ENCODE results near the gene TSBP1. TPM values are rescaled to one million over a fixed set of nuclear protein-coding genes. Genes with fewer than 3 reads are reported as not detected.

Gene TSBP1
- total RNA-seq, 2 experiments from 2014 or later: not detected

GRCh38 chr6:32340242-32340641 is 31.5 kb downstream of the TSBP1 start:
- CTCF ChIA-PET (ENCODE audit: unreplicated experiment): no interaction called here
- no peaks in the 10 kb centered on the region for H4K20me1 ChIP-seq (ENCODE audit: insufficient read depth, low read length)
- POLR2A ChIA-PET: no interaction called here

GRCh38 chr6:32337186-32337805 is 34.4 kb downstream of the TSBP1 start:
- BruUV-seq (replicated peaks): no TSS peak
- intact Hi-C loops (cut with micrococcal nuclease; ENCODE audit: unreplicated experiment): no loop called here

More at GRCh38 chr6:32340242-32340641, 31.5 kb downstream of the TSBP1 start:
- Histone ChIP-seq H2AFZ (ENCODE audit: low read length) (no peak overlapping the region), H3K79me2 (ENCODE audit: insufficient read depth, low read depth, low read length) (no peaks in the 10 kb centered on the region), H3K4me2 (ENCODE audit: low read length) (no peak overlapping the region), H3K4me3 (ENCODE audit: low read depth, low read length, poor library complexity, severe bottlenecking) (no peak overlapping the region), H3K27ac (ENCODE audit: low read depth, low read length, poor library complexity, severe bottlenecking) (no peak overlapping the region), H3K4me1 (ENCODE audit: insufficient read depth, low read length, poor library complexity, severe bottlenecking) (peaks cover 25% of the 10 kb centered on the region), H3K9me3 (ENCODE audit: low read length) (no peaks in the 10 kb centered on the region), H3K36me3 (ENCODE audit: insufficient read depth, low read length) (no peaks in the 10 kb centered on the region), H3K9me2 (ENCODE audit: insufficient read depth, low read length) (no peaks in the 10 kb centered on the region)
- no peak for TF ChIP-seq EZH2phosphoT487 (IDR thresholded peaks at IDR 0.05; ENCODE audit: borderline replicate concordance, low read depth, low read length)
- TF ChIP-seq, protein P1, sequence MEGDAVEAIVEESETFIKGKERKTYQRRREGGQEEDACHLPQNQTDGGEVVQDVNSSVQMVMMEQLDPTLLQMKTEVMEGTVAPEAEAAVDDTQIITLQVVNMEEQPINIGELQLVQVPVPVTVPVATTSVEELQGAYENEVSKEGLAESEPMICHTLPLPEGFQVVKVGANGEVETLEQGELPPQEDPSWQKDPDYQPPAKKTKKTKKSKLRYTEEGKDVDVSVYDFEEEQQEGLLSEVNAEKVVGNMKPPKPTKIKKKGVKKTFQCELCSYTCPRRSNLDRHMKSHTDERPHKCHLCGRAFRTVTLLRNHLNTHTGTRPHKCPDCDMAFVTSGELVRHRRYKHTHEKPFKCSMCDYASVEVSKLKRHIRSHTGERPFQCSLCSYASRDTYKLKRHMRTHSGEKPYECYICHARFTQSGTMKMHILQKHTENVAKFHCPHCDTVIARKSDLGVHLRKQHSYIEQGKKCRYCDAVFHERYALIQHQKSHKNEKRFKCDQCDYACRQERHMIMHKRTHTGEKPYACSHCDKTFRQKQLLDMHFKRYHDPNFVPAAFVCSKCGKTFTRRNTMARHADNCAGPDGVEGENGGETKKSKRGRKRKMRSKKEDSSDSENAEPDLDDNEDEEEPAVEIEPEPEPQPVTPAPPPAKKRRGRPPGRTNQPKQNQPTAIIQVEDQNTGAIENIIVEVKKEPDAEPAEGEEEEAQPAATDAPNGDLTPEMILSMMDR (conservative IDR thresholded peaks at IDR 0.05; ENCODE audit: low read length): no peak
- intact Hi-C loops (cut with micrococcal nuclease; ENCODE audit: unreplicated experiment): no loop called here
- DNase-seq (ENCODE audit: low spot score): no peak
- no TSS peak for BruUV-seq (replicated peaks)

GRCh38 chr6:32332433-32332832 is 39.3 kb downstream of the TSBP1 start:
- no peak for DNase-seq (ENCODE audit: low spot score)

More at GRCh38 chr6:32337186-32337805, 34.4 kb downstream of the TSBP1 start:
- Histone ChIP-seq H3K36me3 (ENCODE audit: insufficient read depth, low read length) (no peaks in the 10 kb centered on the region), H3K4me3 (ENCODE audit: low read depth, low read length, poor library complexity, severe bottlenecking) (no peak overlapping the region), H3K4me2 (ENCODE audit: low read length) (no peak overlapping the region), H3K27ac (ENCODE audit: low read depth, low read length, poor library complexity, severe bottlenecking) (no peak overlapping the region), H3K79me2 (ENCODE audit: insufficient read depth, low read depth, low read length) (no peaks in the 10 kb centered on the region), H2AFZ (ENCODE audit: low read length) (peak overlapping the region; percentile 9; the same call in 1 of the 2 replicates), H3K4me1 (ENCODE audit: insufficient read depth, low read length, poor library complexity, severe bottlenecking) (peaks cover 20% of the 10 kb centered on the region), H4K20me1 (ENCODE audit: insufficient read depth, low read length) (no peaks in the 10 kb centered on the region), H3K9me3 (ENCODE audit: low read length) (no peaks in the 10 kb centered on the region), H3K9me2 (ENCODE audit: insufficient read depth, low read length) (no peaks in the 10 kb centered on the region)
- ChIA-PET CTCF (ENCODE audit: unreplicated experiment) (no interaction called here), POLR2A (interaction anchor here (1.5 kb wide), 1 partner anchor 11 kb away, joined by 4 read pairs; no protein-coding TSS in a partner anchor)
- peak; percentile 8 for DNase-seq (ENCODE audit: low spot score)
- TF ChIP-seq, protein P1 (conservative IDR thresholded peaks at IDR 0.05; ENCODE audit: low read length): no peak
- TF ChIP-seq EZH2phosphoT487 (IDR thresholded peaks at IDR 0.05; ENCODE audit: borderline replicate concordance, low read depth, low read length): no peak

More at GRCh38 chr6:32332433-32332832, 39.3 kb downstream of the TSBP1 start:
- Histone ChIP-seq H3K36me3 (ENCODE audit: insufficient read depth, low read length) (no peaks in the 10 kb centered on the region), H2AFZ (ENCODE audit: low read length) (peak overlapping the region; percentile 44; the same call in 1 of the 2 replicates), H3K4me1 (ENCODE audit: insufficient read depth, low read length, poor library complexity, severe bottlenecking) (peaks cover 17% of the 10 kb centered on the region), H3K79me2 (ENCODE audit: insufficient read depth, low read depth, low read length) (no peaks in the 10 kb centered on the region), H3K27ac (ENCODE audit: low read depth, low read length, poor library complexity, severe bottlenecking) (no peak overlapping the region), H3K4me3 (ENCODE audit: low read depth, low read length, poor library complexity, severe bottlenecking) (no peak overlapping the region), H3K4me2 (ENCODE audit: low read length) (no peak overlapping the region), H3K9me3 (ENCODE audit: low read length) (no peaks in the 10 kb centered on the region), H4K20me1 (ENCODE audit: insufficient read depth, low read length) (no peaks in the 10 kb centered on the region), H3K9me2 (ENCODE audit: insufficient read depth, low read length) (no peaks in the 10 kb centered on the region)
- TF ChIP-seq EZH2phosphoT487 (IDR thresholded peaks at IDR 0.05; ENCODE audit: borderline replicate concordance, low read depth, low read length): no peak
- TF ChIP-seq, protein P1 (conservative IDR thresholded peaks at IDR 0.05; ENCODE audit: low read length): no peak
- ChIA-PET POLR2A (no interaction called here), CTCF (ENCODE audit: unreplicated experiment) (no interaction called here)
- intact Hi-C loops (cut with micrococcal nuclease; ENCODE audit: unreplicated experiment): no loop called here
- BruUV-seq (replicated peaks): no TSS peak
